A549 treated with AZD2906 at 1 μM for 4 hours (cell line): ENCODE results near the gene PCDHGA8. TPM values are rescaled to one million over a fixed set of nuclear protein-coding genes. Genes with fewer than 3 reads are reported as not detected.

Experiments used
- total RNA-seq: library from RNA; stranded (reverse); fragments of 200-300 nt; extraction: Qiagen RNA extraction; gene quantifications from 5 replicates; pipeline ENCODE4 v1.2.3, GENCODE V29; 2022

Gene PCDHGA8
- total RNA-seq, 1 experiment from 2014 or later: not detected

GRCh38 chr5:141417494-141418172 lies 25.2 kb downstream of the PCDHGA8 start, which contains the start of gene PCDHGB7:
Gene PCDHGB7 (plus strand): TSS chr5:141417677. CDS start chr5:141417860, 183 bp downstream.

GRCh38 chr5:141420855-141421488 lies 28.5 kb downstream of the PCDHGA8 start, which contains the start of gene PCDHGA11:
Gene PCDHGA11 (plus strand): TSS chr5:141421051. CDS start chr5:141421228, 177 bp downstream.

GRCh38 chr5:141430332-141431113 lies 38.1 kb downstream of the PCDHGA8 start, which contains the start of gene PCDHGA12:
Gene PCDHGA12 (plus strand): TSS chr5:141430507. CDS start chr5:141430760, 253 bp downstream.

Other genes with a start within 250 kb of the PCDHGA8 start
- 0.84 to 1.1 TPM (median 0.90 TPM) in 5 replicates for gene PCDHB6, start 242.6 kb upstream of the PCDHGA8 start, total RNA-seq
- 0.01 to 0.03 TPM (median 0.02 TPM) in 3 of 5 replicates, not detected in the others for gene PCDHB7, start 220.0 kb upstream of the PCDHGA8 start, total RNA-seq
- 0.24 to 0.28 TPM (median 0.26 TPM) in 5 replicates for gene PCDHB8, start 214.8 kb upstream of the PCDHGA8 start, total RNA-seq
- gene PCDHB16, start 210.2 kb upstream of the PCDHGA8 start, total RNA-seq: 0.02 to 0.13 TPM (median 0.06 TPM) in 5 replicates
- gene PCDHB9, start 205.5 kb upstream of the PCDHGA8 start, total RNA-seq: 0.01 to 0.09 TPM (median 0.02 TPM) in 4 of 5 replicates, not detected in the other
- 0.02 to 0.06 TPM (median 0.03 TPM) in 3 of 5 replicates, not detected in the others for gene PCDHB10, start 200.3 kb upstream of the PCDHGA8 start, total RNA-seq
- 0.05 to 0.08 TPM (median 0.07 TPM) in 5 replicates for gene PCDHB11, start 193.0 kb upstream of the PCDHGA8 start, total RNA-seq
- gene PCDHB12, start 183.9 kb upstream of the PCDHGA8 start, total RNA-seq: 0.01 to 0.02 TPM in 2 of 5 replicates, not detected in the others
- 0.03 to 0.08 TPM (median 0.06 TPM) in 5 replicates for gene PCDHB13, start 178.7 kb upstream of the PCDHGA8 start, total RNA-seq
- gene PCDHB14, start 169.3 kb upstream of the PCDHGA8 start, total RNA-seq: 0.03 to 0.09 TPM (median 0.06 TPM) in 5 replicates
- gene PCDHB15, start 147.2 kb upstream of the PCDHGA8 start, total RNA-seq: 0.03 to 0.13 TPM (median 0.07 TPM) in 5 replicates
- not detected in 5 replicates for gene SLC25A2, start 88.6 kb upstream of the PCDHGA8 start, total RNA-seq
- 59.3 to 79.3 TPM (median 67.9 TPM) in 5 replicates for gene TAF7, start 71.8 kb upstream of the PCDHGA8 start, total RNA-seq
- gene PCDHGA1, start 62.1 kb upstream of the PCDHGA8 start, total RNA-seq: 0.23 to 0.32 TPM (median 0.27 TPM) in 5 replicates
- 0.40 to 0.74 TPM (median 0.53 TPM) in 5 replicates for gene PCDHGA2, start 53.9 kb upstream of the PCDHGA8 start, total RNA-seq
- gene PCDHGA3, start 48.8 kb upstream of the PCDHGA8 start, total RNA-seq: 0.02 to 0.03 TPM in 2 of 5 replicates, not detected in the others
- 1.4 to 1.9 TPM (median 1.7 TPM) in 5 replicates for gene PCDHGB1, start 42.5 kb upstream of the PCDHGA8 start, total RNA-seq
- gene PCDHGA4, start 37.6 kb upstream of the PCDHGA8 start, total RNA-seq: 0.06 to 0.13 TPM (median 0.11 TPM) in 5 replicates
- 0.05 to 0.08 TPM (median 0.07 TPM) in 5 replicates for gene PCDHGB2, start 32.6 kb upstream of the PCDHGA8 start, total RNA-seq
- 0.13 to 0.17 TPM (median 0.16 TPM) in 5 replicates for gene PCDHGA5, start 28.5 kb upstream of the PCDHGA8 start, total RNA-seq
- gene PCDHGB3, start 22.4 kb upstream of the PCDHGA8 start, total RNA-seq: 0.11 to 0.23 TPM (median 0.14 TPM) in 5 replicates
- gene PCDHGA6, start 18.7 kb upstream of the PCDHGA8 start, total RNA-seq: 0.11 to 0.28 TPM (median 0.24 TPM) in 5 replicates
- 0.71 to 1.2 TPM (median 0.76 TPM) in 5 replicates for gene PCDHGA7, start 9.9 kb upstream of the PCDHGA8 start, total RNA-seq
- 0.81 to 1.0 TPM (median 0.92 TPM) in 5 replicates for gene PCDHGB4, start 4.9 kb upstream of the PCDHGA8 start, total RNA-seq
- gene PCDHGB5, start 5.3 kb downstream of the PCDHGA8 start, total RNA-seq: 1.9 to 2.5 TPM (median 2.2 TPM) in 5 replicates
- 0.03 to 0.05 TPM (median 0.05 TPM) in 5 replicates for gene PCDHGA9, start 10.1 kb downstream of the PCDHGA8 start, total RNA-seq
- 0.09 to 0.13 TPM (median 0.10 TPM) in 5 replicates for gene PCDHGB6, start 15.4 kb downstream of the PCDHGA8 start, total RNA-seq
- gene PCDHGA10, start 20.4 kb downstream of the PCDHGA8 start, total RNA-seq: 0.02 to 0.03 TPM in 2 of 5 replicates, not detected in the others
- 0.03 to 0.13 TPM (median 0.07 TPM) in 3 of 5 replicates, not detected in the others for gene PCDHGB7, start 25.0 kb downstream of the PCDHGA8 start, total RNA-seq
- not detected in 5 replicates for gene PCDHGA11, start 28.4 kb downstream of the PCDHGA8 start, total RNA-seq
- 0.01 TPM in 1 of 5 replicates, not detected in the others for gene PCDHGA12, start 37.9 kb downstream of the PCDHGA8 start, total RNA-seq
- gene PCDHGC3, start 83.3 kb downstream of the PCDHGA8 start, total RNA-seq: 5.0 to 6.6 TPM (median 5.7 TPM) in 5 replicates
- gene PCDHGC4, start 92.4 kb downstream of the PCDHGA8 start, total RNA-seq: 0.02 to 0.07 TPM in 2 of 5 replicates, not detected in the others
- gene PCDHGC5, start 96.4 kb downstream of the PCDHGA8 start, total RNA-seq: 0.02 to 0.03 TPM in 2 of 5 replicates, not detected in the others
- gene DIAPH1, start 226.4 kb downstream of the PCDHGA8 start, total RNA-seq: 87.8 to 96.8 TPM (median 93.1 TPM) in 5 replicates
- 44.8 to 50.8 TPM (median 47.2 TPM) in 5 replicates for gene HDAC3, start 244.2 kb downstream of the PCDHGA8 start, total RNA-seq
- gene RELL2, start 244.4 kb downstream of the PCDHGA8 start, total RNA-seq: 4.0 to 5.2 TPM (median 4.6 TPM) in 5 replicates